GM13976 (cell line): ENCODE measurements around the gene CBFA2T3.

Source experiments
- DNase-seq: peaks from one replicate; pipeline ENCODE4 v3.0.0; 2012; ENCODE audit warnings: low spot score
- in situ Hi-C: fragments of 300-500 bp; cut with MboI; formaldehyde crosslinking; loops from one replicate; pipeline ENCODE4 v1.12.0; 2022; ENCODE audit warnings: low sequenced_read_pairs, mixed read lengths, inconsistent platforms; ENCODE audit not compliant: unreplicated experiment
- TF ChIP-seq, protein P1 (sequence below): IDR thresholded peaks from 2 replicates; pipeline ENCODE4 v1.5.1; 2012; ENCODE audit warnings: borderline replicate concordance, mild to moderate bottlenecking; ENCODE audit not compliant: insufficient read depth; ENCODE audit errors: extremely low read depth, missing control alignments, control extremely low read depth

Gene CBFA2T3

DNA sequence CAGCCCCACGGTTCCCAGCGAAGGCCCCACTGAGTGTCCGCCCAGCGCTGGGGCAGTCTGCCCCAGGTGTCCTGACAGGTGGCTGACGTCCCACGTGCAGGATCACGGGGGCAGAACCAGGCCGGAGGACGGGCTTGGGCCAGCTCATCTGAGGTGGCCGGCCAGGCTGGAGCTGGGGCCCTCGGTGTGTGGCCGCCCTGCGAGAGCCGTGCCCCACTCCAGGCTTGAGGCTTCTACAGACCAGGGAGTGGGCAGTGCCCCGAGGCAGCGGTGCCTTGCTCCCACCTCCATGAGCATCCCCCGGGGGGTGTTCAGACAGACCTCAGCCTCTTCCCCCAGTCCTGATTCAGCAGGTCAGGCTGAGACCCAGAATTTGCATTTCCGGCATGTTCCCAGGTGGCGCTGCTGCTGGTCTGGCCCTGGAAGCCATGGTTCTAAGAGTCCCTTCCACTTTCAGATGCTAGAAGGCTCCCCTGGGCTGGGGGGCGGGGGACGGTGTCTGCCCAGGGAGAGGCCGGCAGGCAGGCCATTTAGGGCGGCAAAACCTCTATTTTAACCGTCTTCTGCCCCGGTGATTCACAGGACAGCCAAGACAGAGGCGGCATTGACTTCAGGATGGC is 75.2 kb downstream of the CBFA2T3 start:
- in situ Hi-C loops = no loop called here
- no peak for DNase-seq
- TF ChIP-seq, protein P1, sequence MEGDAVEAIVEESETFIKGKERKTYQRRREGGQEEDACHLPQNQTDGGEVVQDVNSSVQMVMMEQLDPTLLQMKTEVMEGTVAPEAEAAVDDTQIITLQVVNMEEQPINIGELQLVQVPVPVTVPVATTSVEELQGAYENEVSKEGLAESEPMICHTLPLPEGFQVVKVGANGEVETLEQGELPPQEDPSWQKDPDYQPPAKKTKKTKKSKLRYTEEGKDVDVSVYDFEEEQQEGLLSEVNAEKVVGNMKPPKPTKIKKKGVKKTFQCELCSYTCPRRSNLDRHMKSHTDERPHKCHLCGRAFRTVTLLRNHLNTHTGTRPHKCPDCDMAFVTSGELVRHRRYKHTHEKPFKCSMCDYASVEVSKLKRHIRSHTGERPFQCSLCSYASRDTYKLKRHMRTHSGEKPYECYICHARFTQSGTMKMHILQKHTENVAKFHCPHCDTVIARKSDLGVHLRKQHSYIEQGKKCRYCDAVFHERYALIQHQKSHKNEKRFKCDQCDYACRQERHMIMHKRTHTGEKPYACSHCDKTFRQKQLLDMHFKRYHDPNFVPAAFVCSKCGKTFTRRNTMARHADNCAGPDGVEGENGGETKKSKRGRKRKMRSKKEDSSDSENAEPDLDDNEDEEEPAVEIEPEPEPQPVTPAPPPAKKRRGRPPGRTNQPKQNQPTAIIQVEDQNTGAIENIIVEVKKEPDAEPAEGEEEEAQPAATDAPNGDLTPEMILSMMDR = no peak

DNA sequence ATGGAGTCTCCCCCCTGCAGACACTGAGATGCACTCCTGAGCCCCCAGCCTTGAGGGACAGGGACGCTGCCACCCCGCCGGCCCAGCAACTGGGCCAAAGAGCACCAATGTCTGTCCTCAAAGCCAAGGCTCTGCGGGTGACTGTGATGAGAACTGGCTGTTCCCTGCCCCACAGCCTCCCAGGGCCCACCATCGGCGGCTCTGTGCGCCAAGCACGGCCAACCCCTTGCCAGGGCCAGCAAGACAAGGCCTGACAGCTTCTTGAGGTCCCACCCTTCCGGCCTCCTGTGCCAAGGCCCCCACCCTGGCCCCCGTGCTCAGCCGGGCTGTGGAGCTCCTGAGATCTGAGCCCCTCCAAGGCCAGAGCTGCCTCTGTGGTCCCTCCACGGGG is 76.3 kb downstream of the CBFA2T3 start:
- no peak for DNase-seq
- TF ChIP-seq, protein P1 = no peak
- in situ Hi-C loops = no loop called here

DNA sequence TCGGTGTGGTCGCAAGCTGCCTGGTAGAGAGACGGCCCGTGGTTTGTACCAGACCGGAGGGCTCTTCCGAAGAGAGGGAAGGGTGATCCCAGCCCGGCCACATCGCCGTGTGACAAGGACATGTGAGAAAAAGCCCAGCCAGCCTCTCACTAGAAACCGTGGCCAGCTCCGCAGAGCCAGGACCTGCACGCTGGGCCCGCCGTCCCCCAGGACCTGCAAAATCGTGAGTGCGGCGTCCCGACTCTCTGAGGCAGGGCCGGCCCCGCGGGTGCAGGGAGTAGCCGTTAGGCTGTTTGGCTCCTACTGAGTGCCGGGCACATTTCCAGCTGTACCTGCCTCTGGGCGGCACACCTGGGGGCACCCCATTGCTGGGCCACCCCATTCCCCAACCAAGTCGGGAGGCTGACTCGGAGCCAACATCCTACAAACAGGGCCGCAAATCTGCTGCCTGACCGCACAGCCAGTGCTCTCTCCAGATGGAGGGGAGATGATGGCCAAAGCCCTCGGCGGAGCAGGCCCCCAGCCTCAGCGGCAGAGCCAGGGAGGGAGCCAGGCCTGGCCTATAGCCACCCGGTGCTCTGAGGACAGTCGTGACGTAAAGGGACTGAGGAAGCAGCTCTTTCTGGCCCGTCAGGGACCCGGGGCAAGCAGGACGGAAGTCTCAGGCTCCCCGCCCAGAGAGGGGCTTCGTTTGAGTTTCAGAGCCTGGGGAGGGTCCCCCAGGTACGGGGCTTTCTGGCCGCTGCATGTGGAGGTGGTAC is 76.9 kb downstream of the CBFA2T3 start:
- DNase-seq = no peak
- in situ Hi-C loops = no loop called here
- TF ChIP-seq, protein P1 = no peak

DNA sequence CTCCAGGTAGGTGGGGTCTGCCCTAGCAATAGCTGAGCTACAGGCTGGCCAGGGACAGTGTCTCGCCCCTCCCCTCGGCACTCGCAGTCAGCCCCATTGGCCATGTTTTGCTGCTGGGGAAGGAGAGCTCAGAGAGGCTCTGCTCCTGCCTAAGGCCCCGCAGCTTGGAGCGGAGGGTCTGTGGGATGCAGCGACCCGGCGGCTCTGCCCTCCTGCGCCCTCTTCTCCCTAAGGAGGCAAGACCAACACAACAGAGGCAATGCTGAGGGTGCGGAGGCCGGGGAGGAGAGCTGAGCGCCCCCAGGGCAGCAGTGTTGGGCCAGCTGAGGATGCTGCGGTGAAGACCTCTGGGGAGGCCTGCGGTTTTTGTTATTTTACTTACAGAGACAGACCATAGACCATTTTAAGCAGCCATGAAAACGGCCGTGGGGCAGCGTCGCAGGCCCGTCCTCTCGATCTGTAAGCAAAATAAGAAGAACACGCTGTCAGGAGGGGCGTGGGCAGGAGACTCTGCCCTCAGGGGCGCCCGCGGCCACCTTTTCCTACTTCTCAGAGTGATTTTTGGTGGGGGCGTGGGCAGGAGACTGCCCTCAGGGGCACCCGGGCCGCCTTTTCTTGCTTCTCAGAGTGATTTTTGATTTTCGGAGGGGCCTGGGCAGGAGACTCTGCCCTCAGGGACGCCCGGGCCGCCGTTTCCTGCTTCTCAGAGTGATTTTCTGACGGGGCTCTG is 79.1 kb downstream of the CBFA2T3 start:
- TF ChIP-seq, protein P1 = no peak
- DNase-seq = no peak
- in situ Hi-C loops = no loop called here

DNA sequence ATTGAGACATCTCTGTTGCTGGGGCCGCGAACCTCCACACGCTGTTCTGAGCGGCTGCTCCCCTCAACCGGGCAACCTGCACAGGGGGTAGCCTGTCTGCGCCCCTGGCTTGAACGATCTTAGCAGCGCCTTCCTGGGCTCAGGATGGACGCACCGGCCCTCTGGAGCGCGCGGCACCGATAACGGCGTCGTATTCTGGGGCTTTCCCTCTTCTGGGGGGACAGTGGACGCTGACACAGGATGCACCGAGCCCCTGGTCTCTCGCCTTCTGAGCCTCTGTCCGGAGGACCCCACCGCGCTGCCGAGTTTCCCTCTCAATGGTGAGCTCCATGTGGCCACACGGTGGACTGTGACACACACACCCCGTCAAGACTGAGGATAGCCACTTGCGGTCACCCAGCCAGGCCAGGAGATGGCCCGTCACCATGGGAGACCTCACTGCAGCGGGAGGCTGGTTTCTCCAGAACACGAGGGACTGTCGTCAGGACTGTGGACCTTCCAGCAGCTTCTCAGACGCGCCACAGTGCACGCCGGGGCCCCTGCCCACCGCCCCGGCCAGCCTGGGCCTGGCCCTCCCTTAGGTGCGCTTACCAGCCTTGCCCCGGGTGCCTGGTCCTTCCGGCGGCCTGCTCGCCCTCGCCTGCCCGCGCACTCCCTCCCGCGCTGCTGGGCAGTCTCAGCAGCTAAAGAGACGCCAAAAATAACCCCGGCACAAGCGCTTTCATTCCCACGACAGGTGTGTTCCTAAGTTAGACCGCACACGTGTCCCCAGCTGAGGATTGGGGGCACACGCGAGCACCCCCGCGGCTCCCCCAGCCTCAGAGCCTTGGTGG is 80.6 kb downstream of the CBFA2T3 start:
- no peak for DNase-seq
- in situ Hi-C loops = no loop called here
- TF ChIP-seq, protein P1 = no peak

DNA sequence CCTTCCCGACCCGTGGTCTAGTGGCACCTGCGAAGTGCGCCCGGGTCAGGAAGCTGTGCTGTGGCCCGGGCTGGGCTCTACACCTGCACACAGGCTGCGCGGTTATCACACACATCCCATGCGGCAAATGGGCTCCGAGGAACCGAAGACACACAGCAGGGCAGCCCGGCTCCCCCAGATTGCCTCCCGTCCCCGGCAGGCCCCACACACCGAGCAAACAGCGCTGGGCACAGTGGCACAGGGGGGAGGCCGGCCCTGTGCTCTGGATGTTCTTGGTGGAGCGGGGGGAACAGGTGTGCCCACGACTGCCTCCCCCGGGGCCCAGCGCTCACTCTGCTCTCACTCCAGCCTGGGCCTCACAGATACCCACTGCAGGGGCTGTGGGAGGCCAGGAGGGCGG is 81.7 kb downstream of the CBFA2T3 start:
- in situ Hi-C loops = no loop called here
- TF ChIP-seq, protein P1 = no peak
- no peak for DNase-seq
